ENCODE measurements around the gene SEZ6L. TPM values are rescaled to one million over a fixed set of nuclear protein-coding genes. Genes with fewer than 3 reads are reported as not detected.

Gene SEZ6L
- polyA plus RNA-seq, 3 donors: 0.15 to 0.30 (median 0.20) TPM

- DNase-seq (ENCODE audit: extremely low read depth in 1 of 11, low read depth in 9 of 11, low spot score in 4 of 11): no peak
Measured at GRCh38 chr22:26431261-26431995, 262.2 kb downstream of the SEZ6L start.

GRCh38 chr22:26432619-26433311 is 263.5 kb downstream of the SEZ6L start:
- DNase-seq (ENCODE audit: extremely low read depth in 1 of 11, low read depth in 9 of 11, low spot score in 4 of 11): no peak

All from renal cortex interstitium (tissue), 11 donors.